K562 (cell line): Measurements from ENCODE around the gene CD47. TPM values are rescaled to one million over a fixed set of nuclear protein-coding genes. Genes with fewer than 3 reads are reported as not detected.

Source experiments
- ATF4 ChIP-seq: fragments of 450-650 bp; formaldehyde crosslinking; IDR thresholded peaks from 2 replicates; pipeline ENCODE4 v1.4.0; 2022; ENCODE audit warnings: mild to moderate bottlenecking, moderate library complexity
- BHLHE40 ChIP-seq: IDR thresholded peaks from 2 replicates; pipeline ENCODE4 v1.6.1; 2011; ENCODE audit warnings: low read length, improper control_type of control experiment
- CBX3 ChIP-seq, 2 experiments: IDR thresholded peaks; 1 replicate in 1 of 2; 2 replicates in 1 of 2; pipeline ENCODE4 v1.6.1; 2012; ENCODE audit warnings: inconsistent platforms in 2 of 2, low read length in 2 of 2, borderline replicate concordance in 1 of 2, control low read depth in 1 of 2
- CLOCK ChIP-seq: fragments of 250-450 bp; sonication (Bioruptor Pico); IDR thresholded peaks from 2 replicates; pipeline ENCODE4 v1.4.0; 2020; ENCODE audit warnings: mild to moderate bottlenecking, moderate library complexity, borderline replicate concordance
- CREB3L1 ChIP-seq: fragments of 450-650 bp; IDR thresholded peaks from 2 replicates; pipeline ENCODE4 v1.6.1; 2014; ENCODE audit warnings: low read depth, mild to moderate bottlenecking, moderate library complexity, borderline replicate concordance
- FOXA1 ChIP-seq: fragments of 450-650 bp; IDR thresholded peaks from 2 replicates; pipeline ENCODE4 v1.6.1; 2016; ENCODE audit warnings: mild to moderate bottlenecking, borderline replicate concordance
- HDAC3 ChIP-seq: fragments of 450-650 bp; IDR thresholded peaks from 2 replicates; pipeline ENCODE4 v1.6.1; 2018; ENCODE audit warnings: borderline replicate concordance, mild to moderate bottlenecking, moderate library complexity; ENCODE audit not compliant: partially characterized antibody
- KDM2B ChIP-seq: fragments of 250-450 bp; sonication (Bioruptor Pico); IDR thresholded peaks from 2 replicates; pipeline ENCODE4 v1.8.0; 2021; ENCODE audit warnings: mild to moderate bottlenecking, moderate library complexity
- MEF2D ChIP-seq: conservative IDR thresholded peaks from 2 replicates; pipeline ENCODE4 v1.6.1; 2016; ENCODE audit warnings: low read depth, missing genetic modification characterization, missing compliant biosample characterization
- NCOA2 ChIP-seq, 2 experiments: fragments of 450-650 bp; IDR thresholded peaks; 2 replicates each; pipeline ENCODE4 v1.6.1; 2018; ENCODE audit warnings: mild to moderate bottlenecking in 2 of 2, moderate library complexity in 1 of 2; ENCODE audit not compliant: partially characterized antibody in 2 of 2
- PURB ChIP-seq: sonication (generic); formaldehyde crosslinking; IDR thresholded peaks from 2 replicates; pipeline ENCODE4 v1.9.0; 2021; ENCODE audit warnings: low read depth, mild to moderate bottlenecking, missing genetic modification reagents
- RBM17 ChIP-seq: fragments of 200-400 bp; formaldehyde crosslinking; IDR thresholded peaks from 2 replicates; pipeline ENCODE4 v1.6.1; 2017; ENCODE audit warnings: low read depth, mild to moderate bottlenecking, low read length, borderline replicate concordance
- RFX1 ChIP-seq: fragments of 450-650 bp; IDR thresholded peaks from 2 replicates; pipeline ENCODE4 v1.6.1; 2016; ENCODE audit warnings: mild to moderate bottlenecking, moderate library complexity
- SIX5 ChIP-seq, 2 experiments: IDR thresholded peaks; 2 replicates each; pipeline ENCODE4 v1.6.1; 2011; ENCODE audit warnings: low read length in 2 of 2, borderline replicate concordance in 1 of 2, low read depth in 1 of 2, mild to moderate bottlenecking in 1 of 2, moderate library complexity in 1 of 2; ENCODE audit not compliant: insufficient read depth in 1 of 2
- SRSF9 ChIP-seq: fragments of 200-400 bp; formaldehyde crosslinking; IDR thresholded peaks from 2 replicates; pipeline ENCODE4 v1.6.1; 2017; ENCODE audit warnings: low read depth, low read length, borderline replicate concordance
- TGIF2 ChIP-seq: sonication (generic); formaldehyde crosslinking; IDR thresholded peaks from 2 replicates; pipeline ENCODE4 v1.8.1; 2022; ENCODE audit warnings: mild to moderate bottlenecking, missing genetic modification reagents, moderate library complexity
- ZBTB17 ChIP-seq: fragments of 450-650 bp; formaldehyde crosslinking; IDR thresholded peaks from 2 replicates; pipeline ENCODE4 v1.4.0; 2020; ENCODE audit warnings: mild to moderate bottlenecking
- ZNF12 ChIP-seq: sonication (generic); formaldehyde crosslinking; IDR thresholded peaks from 2 replicates; pipeline ENCODE4 v1.4.0; 2020; ENCODE audit warnings: mild to moderate bottlenecking, missing genetic modification reagents
- ZNF274 ChIP-seq: IDR thresholded peaks from 2 replicates; pipeline ENCODE4 v1.6.1; 2011; ENCODE audit warnings: low read depth, mild to moderate bottlenecking, low read length, moderate library complexity, borderline replicate concordance
- ZNF436 ChIP-seq: fragments of 250-450, 450-650 bp; sonication (Bioruptor Pico); formaldehyde crosslinking; IDR thresholded peaks from 2 replicates; pipeline ENCODE4 v1.7.0; 2020; ENCODE audit warnings: mild to moderate bottlenecking
- ZNF512 ChIP-seq: IDR thresholded peaks from 2 replicates; pipeline ENCODE4 v1.6.1; 2016; ENCODE audit warnings: missing genetic modification characterization, missing compliant biosample characterization
- ZNF586 ChIP-seq: fragments of 450-650 bp; formaldehyde crosslinking; conservative IDR thresholded peaks from 2 replicates; pipeline ENCODE4 v1.4.0; 2020; ENCODE audit warnings: mild to moderate bottlenecking, moderate library complexity
- polyA plus RNA-seq, 8 experiments: library from polyadenylated mRNA; depleted of rRNA in 4 of 8; stranded (reverse) in 5 of 8; unstranded in 3 of 8; fragments of >200 nt; fragmentation: Nextera tagmentation in 2 of 8; fragmentation: Illumina TruSeq in 1 of 8; extraction: Ambion mirVana in 2 of 8; extraction: Trizol in 1 of 8; gene quantifications; 2 replicates each; pipeline versions ENCODE4 v1.2.1 to v1.2.3, GENCODE V29; 2011 to 2014; ENCODE audit warnings: inconsistent platforms in 1 of 8, missing spikeins in 1 of 8
- total RNA-seq, 7 experiments: library from RNA; depleted of rRNA in 6 of 7; stranded (reverse); fragments of >200 nt in 6 of 7; fragmentation: Illumina TruSeq in 2 of 7; extraction: Trizol in 2 of 7; gene quantifications; 2 replicates each; pipeline versions ENCODE4 v1.2.1 to v1.2.3, GENCODE V29; 2011 to 2021; ENCODE audit warnings: low replicate concordance in 1 of 7

The CD47 gene
- total and polyA plus RNA-seq, 9 of the 15 experiments (the other 6 are each of a cell fraction or from before 2014, with no cell fraction given) = 10.2 to 62.6 (median 36.3) TPM

- no peak for TF ChIP-seq ZNF512 (tag)
- no peak for TF ChIP-seq NCOA2 (IDR thresholded peaks at IDR 0.05; ENCODE audit: partially characterized antibody in 2 of 2)
- TF ChIP-seq TGIF2 (CRISPR knock-in tag) = no peak
- TF ChIP-seq ZNF586 (CRISPR knock-in tag) = no peak
- peak; percentile 6 for TF ChIP-seq HDAC3
- no peak for TF ChIP-seq ZNF436
- TF ChIP-seq BHLHE40 = 0 out of 2 replicates have a peak, but pooled peaks have one; percentile 21
- no peak for TF ChIP-seq ATF4 (CRISPR knock-in tag)
- no peak for TF ChIP-seq ZNF12 (CRISPR knock-in tag)
- TF ChIP-seq MEF2D (tag) = no peak
- no peak for TF ChIP-seq CREB3L1
- TF ChIP-seq SRSF9 = no peak
- no peak for TF ChIP-seq KDM2B (CRISPR knock-in tag)
- no peak for TF ChIP-seq CBX3 (IDR thresholded peaks at IDR 0.05; ENCODE audit: borderline replicate concordance in 1 of 2, low read length in 2 of 2)
- no peak for TF ChIP-seq RFX1
- no peak for TF ChIP-seq PURB (CRISPR knock-in tag)
- TF ChIP-seq ZNF274 = no peak
- TF ChIP-seq RBM17 = no peak
- peak; percentile 32; the same call in 1 of the 2 replicates for TF ChIP-seq ZBTB17
- no peak for TF ChIP-seq FOXA1
- no peak for TF ChIP-seq CLOCK
- no peak for TF ChIP-seq SIX5 (IDR thresholded peaks at IDR 0.05; ENCODE audit: borderline replicate concordance in 1 of 2, insufficient read depth in 1 of 2, low read depth in 1 of 2, low read length in 2 of 2)
Measured at GRCh38 chr3:108099679-108100428, 9.0 kb upstream of the CD47 start (continued).
